Globus pallidus (tissue), 1 donor: ENCODE results near the gene HSFY2.
"Not testable (repeated sequence)": the region's sequence is repeated elsewhere in the genome, so short reads cannot be mapped to it uniquely, and the experiment has no call there.

Experiments used
- DNase-seq: peaks from one replicate; pipeline ENCODE4 v3.0.0-alpha.2; 2015; ENCODE audit warnings: low spot score

Gene HSFY2, protein sequence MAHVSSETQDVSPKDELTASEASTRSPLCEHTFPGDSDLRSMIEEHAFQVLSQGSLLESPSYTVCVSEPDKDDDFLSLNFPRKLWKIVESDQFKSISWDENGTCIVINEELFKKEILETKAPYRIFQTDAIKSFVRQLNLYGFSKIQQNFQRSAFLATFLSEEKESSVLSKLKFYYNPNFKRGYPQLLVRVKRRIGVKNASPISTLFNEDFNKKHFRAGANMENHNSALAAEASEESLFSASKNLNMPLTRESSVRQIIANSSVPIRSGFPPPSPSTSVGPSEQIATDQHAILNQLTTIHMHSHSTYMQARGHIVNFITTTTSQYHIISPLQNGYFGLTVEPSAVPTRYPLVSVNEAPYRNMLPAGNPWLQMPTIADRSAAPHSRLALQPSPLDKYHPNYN

GRCh38 chrY:18773635-18774034, at the start of gene HSFY2:
TSS of gene HSFY2 (minus strand) at chrY:18773735. CDS start at chrY:18773618, 117 bp downstream.
- DNase-seq: not testable (repeated sequence)

DNA sequence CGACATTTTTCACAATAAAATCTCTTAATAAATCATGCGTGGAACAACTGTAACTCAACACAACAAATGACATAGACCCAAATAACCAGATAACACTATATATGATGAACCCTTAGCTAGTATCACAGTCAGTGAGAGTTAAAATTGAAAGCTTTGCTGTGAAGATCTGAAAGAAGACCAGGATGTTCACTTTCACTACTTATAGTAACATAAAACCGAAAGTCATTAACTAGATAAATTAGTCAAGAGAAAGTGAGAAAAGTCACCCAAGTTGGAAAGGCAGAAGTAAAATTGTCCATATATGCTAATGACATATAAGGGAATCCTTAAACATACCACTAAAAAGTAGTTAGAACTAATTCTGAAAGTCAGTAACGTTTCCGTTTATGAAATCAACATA, 42.2 kb upstream of the HSFY2 start:
- DNase-seq: not testable (repeated sequence)

DNA sequence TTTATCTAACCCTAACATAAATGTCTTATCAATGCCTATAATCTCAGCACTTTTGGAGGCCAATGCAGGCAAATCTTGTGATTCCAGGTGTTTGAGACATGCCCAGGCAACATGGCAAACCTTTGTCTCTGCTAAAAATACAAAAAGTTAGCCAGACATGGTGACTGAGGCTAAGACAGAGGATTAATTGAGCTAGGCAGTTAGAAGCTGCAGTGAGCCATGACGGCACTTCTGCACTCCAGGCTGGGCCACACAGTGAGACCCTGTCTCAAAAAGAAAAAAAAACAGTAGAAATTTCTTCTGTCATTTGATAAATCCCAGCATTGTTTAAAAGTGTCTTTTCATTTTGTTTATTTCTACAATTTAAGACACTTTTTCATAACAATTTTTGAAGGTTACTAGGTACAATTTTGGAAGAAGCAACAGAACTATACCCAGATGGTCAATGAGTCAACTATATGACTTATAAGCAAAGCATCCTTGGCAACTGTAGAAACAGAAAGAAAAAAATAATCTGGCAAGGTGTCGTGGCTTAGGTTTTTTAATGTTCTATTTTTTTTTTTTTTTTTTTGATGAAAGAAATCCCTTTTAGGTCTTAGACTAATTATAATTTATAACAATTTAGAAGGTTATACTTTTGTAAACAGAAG, 15.3 kb upstream of the HSFY2 start:
- DNase-seq: not testable (repeated sequence)

DNA sequence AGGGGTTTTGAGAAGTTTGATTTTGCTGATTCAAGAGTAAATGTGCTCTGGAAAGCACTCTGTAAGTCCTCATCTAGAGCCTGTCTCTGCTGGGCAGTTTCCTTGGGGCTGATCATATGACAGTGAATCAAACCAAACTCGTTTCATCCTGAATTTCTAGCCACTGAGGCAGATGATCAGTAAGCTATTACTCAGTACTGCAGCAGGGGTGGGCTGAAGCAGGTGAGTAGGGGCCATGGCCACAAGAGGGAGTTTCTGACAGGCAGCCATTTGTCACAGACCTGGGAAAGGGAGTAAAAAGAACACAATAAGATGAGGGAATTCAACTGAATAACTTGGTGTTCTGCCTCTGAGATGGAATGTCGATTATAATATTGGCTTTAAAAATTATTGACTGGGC, 19.5 kb downstream of the HSFY2 start:
- DNase-seq: not testable (repeated sequence)

- DNase-seq: not testable (repeated sequence)
These were observed 20.3 kb downstream of the HSFY2 start for GRCh38 chrY:18753133-18753815.

DNA sequence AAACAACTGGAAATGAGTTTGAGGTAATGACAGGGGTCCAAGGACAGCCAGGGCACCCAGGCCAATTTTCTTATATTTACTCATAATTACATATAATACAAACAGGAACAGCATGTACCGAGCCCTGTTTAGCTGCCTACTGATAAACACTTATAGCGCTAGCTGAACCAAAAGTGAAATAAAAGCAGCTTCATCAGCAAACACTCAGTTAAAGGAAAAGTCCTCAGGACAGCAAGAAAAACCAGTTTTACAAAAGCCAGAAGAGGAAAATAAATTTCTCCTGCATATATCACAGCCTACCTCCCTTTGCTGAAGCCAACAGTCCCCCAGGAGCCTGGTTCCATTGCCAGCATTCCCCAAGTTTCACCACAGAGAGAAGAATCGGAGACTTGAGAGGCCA, 49.8 kb downstream of the HSFY2 start:
- DNase-seq: not testable (repeated sequence)
